Activated CD4-positive, alpha-beta T cell treated with anti-CD3 and anti-CD28 coated beads, Interleukin-2, amount 50 U/mL, for 48 hours (primary cell): Measurements from ENCODE around the gene KCNK10.
A peak's percentile ranks its signal among the peaks of the same experiment; 100 is the strongest.
"Not testable (repeated sequence)": the region's sequence is repeated elsewhere in the genome, so short reads cannot be mapped to it uniquely, and the experiment has no call there.

Experiments used
- DNase-seq, 2 experiments: peaks; one replicate each; pipeline ENCODE4 v3.0.0-alpha.2; 2020

Gene KCNK10

GRCh38 chr14:88269806-88270420 lies 53.2 kb downstream of the KCNK10 start:
- DNase-seq: no peak

GRCh38 chr14:88266474-88266873 lies 56.6 kb downstream of the KCNK10 start:
- no peak for DNase-seq

GRCh38 chr14:88264116-88264515 lies 59.0 kb downstream of the KCNK10 start:
- DNase-seq: no peak

- DNase-seq: not testable (repeated sequence)
Measured at GRCh38 chr14:88261302-88261701, 61.8 kb downstream of the KCNK10 start.

- no peak for DNase-seq
Measured at GRCh38 chr14:88258021-88258420, 65.0 kb downstream of the KCNK10 start.

- DNase-seq: no peak
Measured at GRCh38 chr14:88256997-88257950, 65.8 kb downstream of the KCNK10 start.

GRCh38 chr14:88255798-88256197 lies 67.3 kb downstream of the KCNK10 start:
- no peak for DNase-seq

- no peak for DNase-seq
Measured at GRCh38 chr14:88255196-88255595, 67.9 kb downstream of the KCNK10 start.

- no peak for DNase-seq
Measured at GRCh38 chr14:88252498-88252897, 70.6 kb downstream of the KCNK10 start.

- DNase-seq: no peak
Measured at GRCh38 chr14:88251650-88252049, 71.4 kb downstream of the KCNK10 start.

- no peak for DNase-seq
Measured at GRCh38 chr14:88249266-88249665, 73.8 kb downstream of the KCNK10 start.

- DNase-seq: no peak
Measured at GRCh38 chr14:88248606-88249005, 74.5 kb downstream of the KCNK10 start.

- DNase-seq: no peak
Measured at GRCh38 chr14:88247228-88247627, 75.8 kb downstream of the KCNK10 start.

- DNase-seq: no peak
Measured at GRCh38 chr14:88245321-88245720, 77.7 kb downstream of the KCNK10 start.

- DNase-seq: no peak
Measured at GRCh38 chr14:88243946-88244345, 79.1 kb downstream of the KCNK10 start.

- no peak for DNase-seq
Measured at GRCh38 chr14:88242446-88242845, 80.6 kb downstream of the KCNK10 start.

- DNase-seq: no peak
Measured at GRCh38 chr14:88241810-88242209, 81.3 kb downstream of the KCNK10 start.

- no peak for DNase-seq
Measured at GRCh38 chr14:88234442-88234841, 88.6 kb downstream of the KCNK10 start.

GRCh38 chr14:88233915-88234314 lies 89.2 kb downstream of the KCNK10 start:
- peak; percentile 3 to 15 for DNase-seq

- DNase-seq: no peak
Measured at GRCh38 chr14:88232771-88233170, 90.3 kb downstream of the KCNK10 start.

- no peak for DNase-seq
Measured at GRCh38 chr14:88231603-88232002, 91.5 kb downstream of the KCNK10 start.

- DNase-seq: no peak
Measured at GRCh38 chr14:88229428-88229827, 93.6 kb downstream of the KCNK10 start.

- DNase-seq: peak; percentile 6 to 21
Measured at GRCh38 chr14:88228522-88229236, 94.4 kb downstream of the KCNK10 start.

GRCh38 chr14:88227693-88228092 lies 95.4 kb downstream of the KCNK10 start:
- DNase-seq: no peak
